Measurements from ENCODE around the gene SOCS6. TPM values are rescaled to one million over a fixed set of nuclear protein-coding genes. Genes with fewer than 3 reads are reported as not detected.

Gene SOCS6
- total RNA-seq, 1 experiment from 2014 or later, result 15.5 TPM

GRCh38 chr18:70376914-70377258, 88.0 kb downstream of the SOCS6 start:
- no TSS peak for BruUV-seq (replicated peaks)
- POLR2A ChIA-PET (ENCODE audit: low non-redundant PET), result no interaction called here
- no peak overlapping the region for H3K27ac ChIP-seq (ENCODE audit: low read depth, low read length, poor library complexity, severe bottlenecking)

GRCh38 chr18:70377317-70377799, 88.5 kb downstream of the SOCS6 start:
- DNase-seq (ENCODE audit: low spot score), result no peak
- intact Hi-C loops (cut with micrococcal nuclease; ENCODE audit: unreplicated experiment), result no loop called here
- H3K4me3 ChIP-seq (ENCODE audit: low read depth, low read length, poor library complexity, severe bottlenecking), result no peak overlapping the region
- H3K27ac ChIP-seq (ENCODE audit: low read depth, low read length, poor library complexity, severe bottlenecking), result no peak overlapping the region
- H3K4me1 ChIP-seq (ENCODE audit: insufficient read depth, low read length, poor library complexity, severe bottlenecking), result peaks cover 7% of the 10 kb centered on the region
- H3K9me3 ChIP-seq (ENCODE audit: low read depth, low read length, poor library complexity, severe bottlenecking), result no peaks in the 10 kb centered on the region
- ChIA-PET CTCF (no interaction called here), POLR2A (ENCODE audit: low non-redundant PET) (no interaction called here)
- BruUV-seq (replicated peaks), result no TSS peak
- TF ChIP-seq EZH2 (IDR thresholded peaks at IDR 0.05; ENCODE audit: borderline replicate concordance, low read depth, low read length, poor library complexity, severe bottlenecking), result no peak
- TF ChIP-seq CTCF (conservative IDR thresholded peaks at IDR 0.05; ENCODE audit: low read depth, low read length), result no peak
- no peaks in the 10 kb centered on the region for H3K36me3 ChIP-seq (ENCODE audit: insufficient read depth, low read length, poor library complexity, severe bottlenecking)
- H3K27me3 ChIP-seq (replicated peaks; ENCODE audit: insufficient read depth, low read depth, low read length, poor library complexity), result no peaks in the 10 kb centered on the region

More at GRCh38 chr18:70376914-70377258, 88.0 kb downstream of the SOCS6 start:
- H3K4me3 ChIP-seq (ENCODE audit: low read depth, low read length, poor library complexity, severe bottlenecking), result no peak overlapping the region
- intact Hi-C loops (cut with micrococcal nuclease; ENCODE audit: unreplicated experiment), result no loop called here
- no peaks in the 10 kb centered on the region for H3K36me3 ChIP-seq (ENCODE audit: insufficient read depth, low read length, poor library complexity, severe bottlenecking)
- CTCF ChIA-PET, result no interaction called here
- TF ChIP-seq EZH2 (IDR thresholded peaks at IDR 0.05; ENCODE audit: borderline replicate concordance, low read depth, low read length, poor library complexity, severe bottlenecking), result no peak
- no peak for TF ChIP-seq CTCF (conservative IDR thresholded peaks at IDR 0.05; ENCODE audit: low read depth, low read length)
- no peaks in the 10 kb centered on the region for H3K9me3 ChIP-seq (ENCODE audit: low read depth, low read length, poor library complexity, severe bottlenecking)
- no peaks in the 10 kb centered on the region for H3K27me3 ChIP-seq (replicated peaks; ENCODE audit: insufficient read depth, low read depth, low read length, poor library complexity)
- peaks cover 3% of the 10 kb centered on the region for H3K4me1 ChIP-seq (ENCODE audit: insufficient read depth, low read length, poor library complexity, severe bottlenecking)
- DNase-seq (ENCODE audit: low spot score), result no peak

- TF ChIP-seq CTCF (conservative IDR thresholded peaks at IDR 0.05; ENCODE audit: low read depth, low read length), result no peak
- TF ChIP-seq EZH2 (IDR thresholded peaks at IDR 0.05; ENCODE audit: borderline replicate concordance, low read depth, low read length, poor library complexity, severe bottlenecking), result no peak
- Histone ChIP-seq H3K9me3 (ENCODE audit: low read depth, low read length, poor library complexity, severe bottlenecking) (no peaks in the 10 kb centered on the region), H3K27ac (ENCODE audit: low read depth, low read length, poor library complexity, severe bottlenecking) (no peak overlapping the region), H3K4me1 (ENCODE audit: insufficient read depth, low read length, poor library complexity, severe bottlenecking) (peaks cover 7% of the 10 kb centered on the region), H3K4me3 (ENCODE audit: low read depth, low read length, poor library complexity, severe bottlenecking) (no peak overlapping the region), H3K36me3 (ENCODE audit: insufficient read depth, low read length, poor library complexity, severe bottlenecking) (no peaks in the 10 kb centered on the region), H3K27me3 (replicated peaks; ENCODE audit: insufficient read depth, low read depth, low read length, poor library complexity) (no peaks in the 10 kb centered on the region)
- POLR2A ChIA-PET (ENCODE audit: low non-redundant PET), result no interaction called here
- BruUV-seq (replicated peaks), result no TSS peak
- intact Hi-C loops (cut with micrococcal nuclease; ENCODE audit: unreplicated experiment), result no loop called here
- DNase-seq (ENCODE audit: low spot score), result no peak
- CTCF ChIA-PET, result no interaction called here
Measured at GRCh38 chr18:70377857-70378701, 89.2 kb downstream of the SOCS6 start.

Other genes starting within 250 kb of the SOCS6 start
- 25.9 and 26.5 TPM in 2 replicates for gene RTTN, start 83.4 kb upstream of the SOCS6 start, total RNA-seq (2021)